Measurements from ENCODE around the gene PRKCH. TPM values are rescaled to one million over a fixed set of nuclear protein-coding genes. Genes with fewer than 3 reads are reported as not detected.

Gene PRKCH
- total RNA-seq, 1 experiment from 2014 or later, result 22.3 TPM

- BruUV-seq (replicated peaks), result no TSS peak
- CTCF ChIA-PET, result interaction anchor here (0.6 kb wide), 1 partner anchor 337 kb away, joined by 3 read pairs; no protein-coding TSS in a partner anchor
These were observed 24.8 kb downstream of the PRKCH start for GRCh38 chr14:61346221-61346620.

GRCh38 chr14:61346793-61347192 is 25.4 kb downstream of the PRKCH start:
- H3K36me3 Mint-ChIP-seq (ENCODE audit: insufficient read depth, unreplicated experiment), result no peaks in the 10 kb centered on the region
- BruUV-seq (replicated peaks), result no TSS peak
- CTCF ChIA-PET, result no interaction called here

More at GRCh38 chr14:61346221-61346620, 24.8 kb downstream of the PRKCH start:
- Mint-ChIP-seq H3K4me3 (ENCODE audit: low read depth, unreplicated experiment) (no peak overlapping the region), H3K36me3 (ENCODE audit: insufficient read depth, unreplicated experiment) (no peaks in the 10 kb centered on the region), H3K9me3 (ENCODE audit: low read depth, unreplicated experiment) (no peaks in the 10 kb centered on the region), H3K4me1 (ENCODE audit: low read depth, unreplicated experiment) (no peaks in the 10 kb centered on the region), H3K27me3 (ENCODE audit: unreplicated experiment) (no peaks in the 10 kb centered on the region), H3K27ac (ENCODE audit: unreplicated experiment) (no peak overlapping the region)
- TF ChIP-seq, protein P1, sequence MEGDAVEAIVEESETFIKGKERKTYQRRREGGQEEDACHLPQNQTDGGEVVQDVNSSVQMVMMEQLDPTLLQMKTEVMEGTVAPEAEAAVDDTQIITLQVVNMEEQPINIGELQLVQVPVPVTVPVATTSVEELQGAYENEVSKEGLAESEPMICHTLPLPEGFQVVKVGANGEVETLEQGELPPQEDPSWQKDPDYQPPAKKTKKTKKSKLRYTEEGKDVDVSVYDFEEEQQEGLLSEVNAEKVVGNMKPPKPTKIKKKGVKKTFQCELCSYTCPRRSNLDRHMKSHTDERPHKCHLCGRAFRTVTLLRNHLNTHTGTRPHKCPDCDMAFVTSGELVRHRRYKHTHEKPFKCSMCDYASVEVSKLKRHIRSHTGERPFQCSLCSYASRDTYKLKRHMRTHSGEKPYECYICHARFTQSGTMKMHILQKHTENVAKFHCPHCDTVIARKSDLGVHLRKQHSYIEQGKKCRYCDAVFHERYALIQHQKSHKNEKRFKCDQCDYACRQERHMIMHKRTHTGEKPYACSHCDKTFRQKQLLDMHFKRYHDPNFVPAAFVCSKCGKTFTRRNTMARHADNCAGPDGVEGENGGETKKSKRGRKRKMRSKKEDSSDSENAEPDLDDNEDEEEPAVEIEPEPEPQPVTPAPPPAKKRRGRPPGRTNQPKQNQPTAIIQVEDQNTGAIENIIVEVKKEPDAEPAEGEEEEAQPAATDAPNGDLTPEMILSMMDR (IDR thresholded peaks at IDR 0.05; ENCODE audit: unreplicated experiment), result no peak
- intact Hi-C loops (cut with micrococcal nuclease; ENCODE audit: unreplicated experiment), result no loop called here
- no peak for DNase-seq

DNA sequence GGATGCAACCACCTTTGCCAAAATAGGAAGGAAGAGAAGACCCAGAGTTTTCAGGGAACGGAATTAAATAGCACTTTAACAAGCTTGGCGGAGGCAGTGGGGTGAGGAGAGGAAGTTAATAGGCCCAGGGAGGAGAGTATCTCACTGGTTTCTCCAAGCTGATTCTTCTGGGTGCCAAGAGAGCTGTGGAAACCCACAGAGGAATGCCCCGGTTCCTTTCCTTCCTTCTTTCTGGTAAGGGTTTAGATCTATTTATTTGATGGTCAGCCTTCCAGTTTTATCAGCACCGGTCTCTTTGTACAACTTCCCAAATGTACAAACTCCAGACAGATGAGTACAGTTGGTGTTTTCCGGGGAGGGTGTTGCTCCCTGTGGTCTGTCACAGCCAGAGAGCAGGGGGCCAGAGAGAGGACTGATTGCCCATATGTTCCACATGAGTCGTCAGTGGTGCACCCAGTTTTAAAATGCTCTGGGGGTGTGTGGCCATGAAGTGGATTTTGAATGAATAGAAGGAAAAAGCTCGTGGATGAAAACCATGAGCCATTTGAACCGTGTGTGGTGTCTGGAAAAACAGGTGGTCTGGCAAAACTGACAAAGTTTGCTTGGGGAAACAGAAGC is 26.6 kb downstream of the PRKCH start:
- no TSS peak for BruUV-seq (replicated peaks)
- H3K4me3 Mint-ChIP-seq (ENCODE audit: low read depth, unreplicated experiment), result no peak overlapping the region
- no peaks in the 10 kb centered on the region for H3K27me3 Mint-ChIP-seq (ENCODE audit: unreplicated experiment)
- intact Hi-C loops (cut with micrococcal nuclease; ENCODE audit: unreplicated experiment), result no loop called here
- TF ChIP-seq, protein P1 (IDR thresholded peaks at IDR 0.05; ENCODE audit: unreplicated experiment), result no peak
- H3K9me3 Mint-ChIP-seq (ENCODE audit: low read depth, unreplicated experiment), result no peaks in the 10 kb centered on the region
- peaks cover 5% of the 10 kb centered on the region for H3K4me1 Mint-ChIP-seq (ENCODE audit: low read depth, unreplicated experiment)
- no peaks in the 10 kb centered on the region for H3K36me3 Mint-ChIP-seq (ENCODE audit: insufficient read depth, unreplicated experiment)
- no peak overlapping the region for H3K27ac Mint-ChIP-seq (ENCODE audit: unreplicated experiment)
- CTCF ChIA-PET, result no interaction called here
- DNase-seq, result no peak

More at GRCh38 chr14:61346793-61347192, 25.4 kb downstream of the PRKCH start:
- H3K4me1 Mint-ChIP-seq (ENCODE audit: low read depth, unreplicated experiment), result no peaks in the 10 kb centered on the region
- intact Hi-C loops (cut with micrococcal nuclease; ENCODE audit: unreplicated experiment), result no loop called here
- no peak for DNase-seq
- TF ChIP-seq, protein P1 (IDR thresholded peaks at IDR 0.05; ENCODE audit: unreplicated experiment), result no peak
- H3K27ac Mint-ChIP-seq (ENCODE audit: unreplicated experiment), result no peak overlapping the region
- no peaks in the 10 kb centered on the region for H3K27me3 Mint-ChIP-seq (ENCODE audit: unreplicated experiment)
- no peak overlapping the region for H3K4me3 Mint-ChIP-seq (ENCODE audit: low read depth, unreplicated experiment)
- no peaks in the 10 kb centered on the region for H3K9me3 Mint-ChIP-seq (ENCODE audit: low read depth, unreplicated experiment)

- CTCF ChIA-PET, result no interaction called here
These were observed 29.3 kb downstream of the PRKCH start for GRCh38 chr14:61350427-61351270.

More at GRCh38 chr14:61350427-61351270, 29.3 kb downstream of the PRKCH start:
- Mint-ChIP-seq H3K27ac (ENCODE audit: unreplicated experiment) (no peak overlapping the region), H3K36me3 (ENCODE audit: insufficient read depth, unreplicated experiment) (peaks cover 2% of the 10 kb centered on the region), H3K4me3 (ENCODE audit: low read depth, unreplicated experiment) (no peak overlapping the region), H3K4me1 (ENCODE audit: low read depth, unreplicated experiment) (peaks cover 18% of the 10 kb centered on the region), H3K27me3 (ENCODE audit: unreplicated experiment) (no peaks in the 10 kb centered on the region), H3K9me3 (ENCODE audit: low read depth, unreplicated experiment) (no peaks in the 10 kb centered on the region)
- TF ChIP-seq, protein P1 (IDR thresholded peaks at IDR 0.05; ENCODE audit: unreplicated experiment), result no peak
- no peak for DNase-seq
- intact Hi-C loops (cut with micrococcal nuclease; ENCODE audit: unreplicated experiment), result no loop called here
- BruUV-seq (replicated peaks), result no TSS peak
